Neural progenitor cell (in vitro differentiated cells): ENCODE results near the gene CC2D2A.

ENCODE experiments used
- EZH2 ChIP-seq: fragments of 200-600 bp; sonication (generic); IDR thresholded peaks from 2 replicates; pipeline ENCODE4 v1.6.1; 2017; ENCODE audit warnings: antibody characterized with exemption, mild to moderate bottlenecking, moderate library complexity
- EZH2phosphoT487 ChIP-seq: fragments of 200-600 bp; sonication (generic); IDR thresholded peaks from 2 replicates; pipeline ENCODE4 v1.6.1; 2017; ENCODE audit warnings: antibody characterized with exemption
- TF ChIP-seq, protein P1 (sequence below): fragments of 200-600 bp; sonication (generic); IDR thresholded peaks from 2 replicates; pipeline ENCODE4 v1.5.1; 2017; ENCODE audit warnings: antibody characterized with exemption, mild to moderate bottlenecking

DNA sequence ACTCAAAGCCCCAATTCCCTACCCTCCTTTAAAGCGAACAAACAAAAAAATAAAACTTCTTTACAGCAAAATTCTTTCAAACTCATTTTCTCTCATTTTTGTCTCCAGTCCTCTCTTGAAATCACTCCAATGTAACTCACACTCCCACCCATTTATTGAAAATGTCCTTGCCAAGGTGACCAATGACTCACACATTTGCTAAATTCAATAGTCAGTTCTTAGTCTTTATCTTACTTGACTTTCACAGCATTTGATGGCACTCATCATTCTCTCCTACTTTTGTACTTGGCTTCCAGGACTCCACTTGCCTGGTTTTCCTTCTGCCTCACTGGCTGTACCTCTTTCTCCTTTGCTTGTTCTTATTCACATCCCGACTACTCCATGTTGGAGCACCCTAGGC is 19.9 kb downstream of the CC2D2A start:
- TF ChIP-seq EZH2phosphoT487 (no peak), EZH2 (no peak)
- TF ChIP-seq, protein P1, sequence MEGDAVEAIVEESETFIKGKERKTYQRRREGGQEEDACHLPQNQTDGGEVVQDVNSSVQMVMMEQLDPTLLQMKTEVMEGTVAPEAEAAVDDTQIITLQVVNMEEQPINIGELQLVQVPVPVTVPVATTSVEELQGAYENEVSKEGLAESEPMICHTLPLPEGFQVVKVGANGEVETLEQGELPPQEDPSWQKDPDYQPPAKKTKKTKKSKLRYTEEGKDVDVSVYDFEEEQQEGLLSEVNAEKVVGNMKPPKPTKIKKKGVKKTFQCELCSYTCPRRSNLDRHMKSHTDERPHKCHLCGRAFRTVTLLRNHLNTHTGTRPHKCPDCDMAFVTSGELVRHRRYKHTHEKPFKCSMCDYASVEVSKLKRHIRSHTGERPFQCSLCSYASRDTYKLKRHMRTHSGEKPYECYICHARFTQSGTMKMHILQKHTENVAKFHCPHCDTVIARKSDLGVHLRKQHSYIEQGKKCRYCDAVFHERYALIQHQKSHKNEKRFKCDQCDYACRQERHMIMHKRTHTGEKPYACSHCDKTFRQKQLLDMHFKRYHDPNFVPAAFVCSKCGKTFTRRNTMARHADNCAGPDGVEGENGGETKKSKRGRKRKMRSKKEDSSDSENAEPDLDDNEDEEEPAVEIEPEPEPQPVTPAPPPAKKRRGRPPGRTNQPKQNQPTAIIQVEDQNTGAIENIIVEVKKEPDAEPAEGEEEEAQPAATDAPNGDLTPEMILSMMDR: no peak
